H1 (cell line): ENCODE data around the gene ELP4. TPM values are rescaled to one million over a fixed set of nuclear protein-coding genes. Genes with fewer than 3 reads are reported as not detected.

Experiments used
- CTCF ChIA-PET: fragments of 300-600 bp; sonication (Branson Sonifier 250); formaldehyde crosslinking; loops from one replicate; lab custom pipeline; 2021; ENCODE audit not compliant: partially characterized antibody; lab: Charles Lee
- POLR2A ChIA-PET: fragments of 300-600 bp; sonication (Branson Sonifier 250); formaldehyde crosslinking; loops from one replicate; lab custom pipeline; 2021; ENCODE audit warnings: inconsistent platforms; ENCODE audit not compliant: partially characterized antibody; lab: Charles Lee
- DNase-seq, 2 experiments: peaks; one replicate each; pipeline versions ENCODE4 v3.0.0 to v3.0.0-alpha.2; 2010 to 2022; ENCODE audit warnings: low spot score in 2 of 2, low read depth in 1 of 2, mixed read lengths in 1 of 2
- FAIRE-seq: peaks from 2 replicates; lab custom pipeline; 2011; peaks lifted over from hg19 to GRCh38; lab: Jason Lieb, UNC
- H2AFZ ChIP-seq: 2 replicates; pipeline ENCODE4 v1.8.1; 2012; ENCODE audit warnings: low read length, inconsistent platforms
- H2AK5ac ChIP-seq: 2 replicates; pipeline ENCODE4 v1.6.1; 2013; ENCODE audit warnings: low read depth, low read length
- H2BK120ac ChIP-seq: replicated peaks from 2 replicates; pipeline ENCODE3; 2013; ENCODE audit warnings: low read depth, low read length, inconsistent platforms
- H2BK12ac ChIP-seq: 2 replicates; pipeline ENCODE4 v1.6.1; 2013; ENCODE audit warnings: low read depth, low read length
- H2BK15ac ChIP-seq: 2 replicates; pipeline ENCODE4 v1.6.1; 2013; ENCODE audit warnings: low read length
- H2BK20ac ChIP-seq: 2 replicates; pipeline ENCODE4 v1.6.1; 2013; ENCODE audit warnings: low read length
- H2BK5ac ChIP-seq: 2 replicates; pipeline ENCODE4 v1.6.1; 2013; ENCODE audit warnings: low read depth, low read length
- H3K14ac ChIP-seq: 2 replicates; pipeline ENCODE4 v1.6.1; 2013; ENCODE audit warnings: inconsistent platforms; ENCODE audit not compliant: insufficient read length
- H3K18ac ChIP-seq: 2 replicates; pipeline ENCODE4 v1.6.1; 2013; ENCODE audit warnings: low read length; ENCODE audit errors: extremely low read depth
- H3K23ac ChIP-seq: 2 replicates; pipeline ENCODE4 v1.6.1; 2013; ENCODE audit warnings: inconsistent platforms; ENCODE audit not compliant: insufficient read length
- H3K23me2 ChIP-seq: 2 replicates; pipeline ENCODE4 v1.6.1; 2013; ENCODE audit warnings: low read depth, low read length
- H3K27ac ChIP-seq: 2 replicates; pipeline ENCODE4 v1.6.1; 2011; ENCODE audit warnings: low read depth, low read length, inconsistent platforms
- H3K27me3 ChIP-seq, 4 experiments: replicated peaks in 1 of 4; 1 replicate in 1 of 4; 2 replicates in 3 of 4; pipeline versions ENCODE4 v1.6.1 to v1.8.1; 2011 to 2013; ENCODE audit warnings: low read length in 3 of 4, mild to moderate bottlenecking in 3 of 4, inconsistent platforms in 2 of 4, mixed read lengths in 2 of 4, moderate library complexity in 1 of 4; ENCODE audit not compliant: control insufficient read depth in 3 of 4, insufficient read depth in 3 of 4; ENCODE audit errors: extremely low read depth in 1 of 4
- H3K36me3 ChIP-seq, 4 experiments: 2 replicates each; pipeline versions ENCODE4 v1.6.1 to v1.8.1; 2011 to 2013; ENCODE audit warnings: mild to moderate bottlenecking in 4 of 4, low read length in 3 of 4, moderate library complexity in 2 of 4, control low read depth in 1 of 4, inconsistent platforms in 1 of 4; ENCODE audit not compliant: insufficient read depth in 4 of 4, control insufficient read depth in 2 of 4
- H3K4ac ChIP-seq: replicated peaks from 2 replicates; pipeline ENCODE3; 2013; ENCODE audit warnings: low read length, low read depth, mixed read lengths, inconsistent platforms; ENCODE audit not compliant: insufficient read length
- H3K4me1 ChIP-seq, 4 experiments: replicated peaks in 1 of 4; 1 replicate in 1 of 4; 2 replicates in 3 of 4; pipeline versions ENCODE4 v1.6.1 to v1.8.1; 2011 to 2013; ENCODE audit warnings: low read length in 3 of 4, inconsistent platforms in 2 of 4, mixed read lengths in 1 of 4; ENCODE audit not compliant: insufficient read depth in 4 of 4, control insufficient read depth in 3 of 4
- H3K4me2 ChIP-seq, 2 experiments: 2 replicates each; pipeline versions ENCODE4 v1.6.1 to v1.8.1; 2011 to 2013; ENCODE audit warnings: low read depth in 2 of 2, low read length in 2 of 2, control low read depth in 1 of 2, inconsistent platforms in 1 of 2, mild to moderate bottlenecking in 1 of 2; ENCODE audit not compliant: insufficient read depth in 1 of 2
- H3K4me3 ChIP-seq, 4 experiments: fragments of 200-600, 300-600 bp in 1 of 4; sonication (generic), shearing (Covaris generic), sonication (Bioruptor Twin) in 1 of 4; 2 replicates each; pipeline versions ENCODE4 v1.5.1 to v1.8.1; 2011 to 2016; ENCODE audit warnings: low read length in 4 of 4, low read depth in 3 of 4, control low read depth in 2 of 4, inconsistent platforms in 2 of 4, mild to moderate bottlenecking in 2 of 4, mixed read lengths in 1 of 4, moderate library complexity in 1 of 4; ENCODE audit not compliant: insufficient read depth in 2 of 4; ENCODE audit errors: extremely low read depth in 1 of 4
- H3K56ac ChIP-seq: replicated peaks from 2 replicates; pipeline ENCODE3; 2013; ENCODE audit warnings: low read depth, mild to moderate bottlenecking, mixed read lengths, low read length, inconsistent platforms; ENCODE audit not compliant: insufficient read length
- H3K79me1 ChIP-seq: 2 replicates; pipeline ENCODE4 v1.6.1; 2013; ENCODE audit warnings: low read depth, low read length, control low read depth
- H3K79me2 ChIP-seq, 2 experiments: 2 replicates each; pipeline versions ENCODE4 v1.6.1 to v1.8.1; 2012 to 2013; ENCODE audit warnings: low read length in 2 of 2, mild to moderate bottlenecking in 2 of 2, inconsistent platforms in 1 of 2; ENCODE audit not compliant: insufficient read depth in 2 of 2, control insufficient read depth in 1 of 2
- H3K9ac ChIP-seq, 4 experiments: replicated peaks in 1 of 4; 1 replicate in 1 of 4; 2 replicates in 3 of 4; pipeline versions ENCODE4 v1.6.1 to v1.8.1; 2011 to 2013; ENCODE audit warnings: low read depth in 3 of 4, low read length in 3 of 4, control low read depth in 2 of 4, mild to moderate bottlenecking in 2 of 4, moderate library complexity in 2 of 4, inconsistent platforms in 1 of 4; ENCODE audit errors: extremely low read depth in 1 of 4
- H3K9me3 ChIP-seq, 2 experiments: 2 replicates each; pipeline versions ENCODE4 v1.6.1 to v1.8.1; 2012 to 2013; ENCODE audit warnings: mild to moderate bottlenecking in 2 of 2, moderate library complexity in 2 of 2, control low read depth in 1 of 2, inconsistent platforms in 1 of 2, low read depth in 1 of 2, low read length in 1 of 2, mixed read lengths in 1 of 2; ENCODE audit not compliant: insufficient read depth in 2 of 2
- H4K20me1 ChIP-seq, 2 experiments: replicated peaks in 1 of 2; 2 replicates each; pipeline versions ENCODE3 to v1.8.1; 2011 to 2013; ENCODE audit warnings: inconsistent platforms in 2 of 2, low read length in 2 of 2, mild to moderate bottlenecking in 1 of 2; ENCODE audit not compliant: insufficient read depth in 2 of 2, control insufficient read depth in 1 of 2
- H4K5ac ChIP-seq: 2 replicates; pipeline ENCODE4 v1.6.1; 2013; ENCODE audit warnings: low read length, low read depth, mixed read lengths, inconsistent platforms; ENCODE audit not compliant: insufficient read length
- H4K8ac ChIP-seq: 2 replicates; pipeline ENCODE4 v1.8.0; 2013; ENCODE audit warnings: mild to moderate bottlenecking, moderate library complexity, low read length, inconsistent platforms; ENCODE audit not compliant: insufficient read depth; ENCODE audit errors: extremely low read depth
- H4K91ac ChIP-seq: replicated peaks from 2 replicates; pipeline ENCODE3; 2013; ENCODE audit warnings: low read length, mixed read lengths, inconsistent platforms; ENCODE audit not compliant: insufficient read length
- BCL11A ChIP-seq, 2 experiments: IDR thresholded peaks; one replicate each; pipeline ENCODE4 v1.6.1; 2011; ENCODE audit warnings: low read depth in 2 of 2, low read length in 2 of 2, mild to moderate bottlenecking in 2 of 2
- BRCA1 ChIP-seq: IDR thresholded peaks from 2 replicates; pipeline ENCODE4 v1.6.1; 2012; ENCODE audit warnings: low read depth, low read length, improper control_type of control experiment
- CBX5 ChIP-seq: fragments of 300-800, 300-1000 bp; sonication (generic); IDR thresholded peaks from 2 replicates; pipeline ENCODE4 v1.7.1; 2016; ENCODE audit warnings: antibody characterized with exemption, low read length, low read depth
- CBX8 ChIP-seq: fragments of 300-800, 300-1000 bp; sonication (generic); IDR thresholded peaks from 2 replicates; pipeline ENCODE4 v1.7.1; 2016; ENCODE audit warnings: low read depth, low read length, borderline replicate concordance
- E2F6 ChIP-seq: IDR thresholded peaks from 2 replicates; pipeline ENCODE4 v1.6.1; 2012; ENCODE audit warnings: inconsistent platforms
- FOSL1 ChIP-seq: IDR thresholded peaks from 2 replicates; pipeline ENCODE4 v1.6.1; 2011; ENCODE audit warnings: mild to moderate bottlenecking, low read depth, low read length, moderate library complexity; ENCODE audit not compliant: insufficient read depth
- GTF2F1 ChIP-seq: IDR thresholded peaks from 2 replicates; pipeline ENCODE4 v1.6.1; 2012; ENCODE audit warnings: low read depth, low read length, improper control_type of control experiment, borderline replicate concordance
- JUND ChIP-seq: IDR thresholded peaks from 2 replicates; pipeline ENCODE4 v1.6.1; 2011; ENCODE audit warnings: mild to moderate bottlenecking, improper control_type of control experiment, low read length
- KDM1A ChIP-seq: fragments of 200-600, 300-600 bp; sonication (generic); IDR thresholded peaks from 2 replicates; pipeline ENCODE4 v1.7.1; 2016; ENCODE audit warnings: mild to moderate bottlenecking, low read length, borderline replicate concordance
- KDM4A ChIP-seq: IDR thresholded peaks from one replicate; pipeline ENCODE4 v1.7.1; 2012; ENCODE audit warnings: low read depth, mild to moderate bottlenecking, moderate library complexity, low read length, inconsistent platforms; ENCODE audit not compliant: severe bottlenecking
- POLR2A ChIP-seq, 2 experiments: IDR thresholded peaks; 1 replicate in 1 of 2; 2 replicates in 1 of 2; pipeline ENCODE4 v1.6.1; 2011; ENCODE audit warnings: low read depth in 2 of 2, low read length in 2 of 2, mild to moderate bottlenecking in 2 of 2; ENCODE audit errors: control extremely low read depth in 1 of 2
- POU5F1 ChIP-seq: IDR thresholded peaks from 2 replicates; pipeline ENCODE4 v1.6.1; 2011; ENCODE audit warnings: low read depth, mild to moderate bottlenecking, low read length, moderate library complexity
- RFX5 ChIP-seq: IDR thresholded peaks from 2 replicates; pipeline ENCODE4 v1.6.1; 2011; ENCODE audit warnings: low read depth, low read length, improper control_type of control experiment, borderline replicate concordance
- TCF12 ChIP-seq: IDR thresholded peaks from 2 replicates; pipeline ENCODE4 v1.6.1; 2011; ENCODE audit warnings: low read depth, mild to moderate bottlenecking, low read length
- ZNF274 ChIP-seq: IDR thresholded peaks from 2 replicates; pipeline ENCODE4 v1.7.0; 2012; ENCODE audit warnings: low read length, borderline replicate concordance; ENCODE audit errors: extremely low read depth
- WGBS, 2 experiments: shearing (Covaris generic) in 1 of 2; methylation state at CpG; one replicate each; pipeline versions ENCODE4 v1.1.6 to v1.1.7; 2013 to 2015; ENCODE audit warnings: low lambda C conversion rate in 2 of 2, mixed read lengths in 2 of 2, inconsistent platforms in 1 of 2, low coverage in 1 of 2, missing lambda C conversion rate in 1 of 2; ENCODE audit not compliant: insufficient replicate concordance in 2 of 2, insufficient coverage in 1 of 2, insufficient read length in 1 of 2; ENCODE audit errors: extremely low coverage in 1 of 2, missing lambda C conversion rate in 1 of 2; 5-methylcytosine and 5-hydroxymethylcytosine counted together
- polyA plus RNA-seq, 7 experiments: library from polyadenylated mRNA; depleted of rRNA in 3 of 7; stranded (reverse) in 5 of 7; unstranded in 2 of 7; fragments of >200 nt in 5 of 7; fragments of 200-250 nt in 2 of 7; gene quantifications; 1 replicate in 5 of 7; 2 replicates in 1 of 7; 4 replicates in 1 of 7; pipeline versions ENCODE4 v1.2.1 to v1.2.3, GENCODE V29; 2011 to 2013; ENCODE audit warnings: missing spikeins in 2 of 7, mixed read lengths in 2 of 7
- total RNA-seq: library from RNA; stranded (reverse); fragmentation: NEBNext Ultra II Directional; extraction: Animal tissue kit (Norgen Biotek cat#: 25700); gene quantifications from 2 replicates; pipeline ENCODE4 v1.2.1, GENCODE V29; 2021

ELP4 gene
- total and polyA plus RNA-seq, 2 of the 8 experiments (the other 6 are each of a cell fraction or from before 2014, with no cell fraction given): 14.0 to 18.6 TPM

- H2BK12ac ChIP-seq: no peak overlapping the region
- no peak overlapping the region for H2AFZ ChIP-seq
- no peak overlapping the region for H2BK120ac ChIP-seq
- H4K20me1 ChIP-seq: no peaks in the 10 kb centered on the region
- no peak overlapping the region for H3K27ac ChIP-seq
- H3K36me3 ChIP-seq: peaks cover 0 to 5% (median 0%) of the 10 kb centered on the region in 4 experiments; a peak in 3 of 8 replicates
- no peaks in the 10 kb centered on the region for H3K79me2 ChIP-seq
- H3K18ac ChIP-seq: no peak overlapping the region
- H4K5ac ChIP-seq: no peak overlapping the region
- POLR2A ChIA-PET: no interaction called here
- H2BK15ac ChIP-seq: no peak overlapping the region
- peaks cover 7 to 8% of the 10 kb centered on the region in 2 experiments; a peak in 3 of 4 replicates for H3K9me3 ChIP-seq
- no peaks in the 10 kb centered on the region for H3K4me1 ChIP-seq
- WGBS, 2 experiments: 34% methylated on average over 2 of the region's 2 CpGs; no CpG with 5 or more reads in 1 of the 2 experiments
- H3K4me3 ChIP-seq: no peak overlapping the region
- DNase-seq: no peak
- no peak overlapping the region for H2AK5ac ChIP-seq
- H4K8ac ChIP-seq: no peak overlapping the region
- H3K23me2 ChIP-seq: no peaks in the 10 kb centered on the region
- H3K79me1 ChIP-seq: no peaks in the 10 kb centered on the region
- H2BK20ac ChIP-seq: no peak overlapping the region
- no peak overlapping the region for H4K91ac ChIP-seq
- H3K4me2 ChIP-seq: no peak overlapping the region
- no peak overlapping the region for H3K14ac ChIP-seq
- H3K56ac ChIP-seq: no peak overlapping the region
- CTCF ChIA-PET: no interaction called here
- H3K9ac ChIP-seq: no peak overlapping the region
- no peak overlapping the region for H3K4ac ChIP-seq
- H3K23ac ChIP-seq: no peak overlapping the region
- no peak overlapping the region for H2BK5ac ChIP-seq
- no peak for FAIRE-seq
- H3K27me3 ChIP-seq: no peaks in the 10 kb centered on the region
- TF ChIP-seq FOSL1: no peak
- TF ChIP-seq POLR2A (IDR thresholded peaks at IDR 0.05; ENCODE audit: control extremely low read depth in 1 of 2, low read depth in 2 of 2, low read length in 2 of 2): no peak
- TF ChIP-seq RFX5: no peak
- no peak for TF ChIP-seq GTF2F1
- no peak for TF ChIP-seq JUND
- TF ChIP-seq KDM4A: no peak
- no peak for TF ChIP-seq BRCA1
- no peak for TF ChIP-seq E2F6
- TF ChIP-seq CBX5: no peak
- TF ChIP-seq TCF12: no peak
- no peak for TF ChIP-seq CBX8
- no peak for TF ChIP-seq KDM1A
- no peak for TF ChIP-seq POU5F1
- no peak for TF ChIP-seq BCL11A (IDR thresholded peaks at IDR 0.05; ENCODE audit: low read depth in 2 of 2, low read length in 2 of 2)
- TF ChIP-seq ZNF274: no peak
Measured at GRCh38 chr11:31558001-31558400, 48.4 kb downstream of the ELP4 start.
